K562 (cell line): Measurements from ENCODE around the gene PSD2. TPM values are rescaled to one million over a fixed set of nuclear protein-coding genes. Genes with fewer than 3 reads are reported as not detected.

Source experiments
- ARHGAP35 ChIP-seq: fragments of 450-650 bp; IDR thresholded peaks from 2 replicates; pipeline ENCODE4 v1.6.1; 2018; ENCODE audit not compliant: partially characterized antibody
- BACH1 ChIP-seq: fragments of 200-800 bp; sonication (Bioruptor generic); IDR thresholded peaks from 2 replicates; pipeline ENCODE4 v1.6.1; 2016; ENCODE audit warnings: missing genetic modification characterization, missing compliant biosample characterization
- BHLHE40 ChIP-seq: IDR thresholded peaks from 2 replicates; pipeline ENCODE4 v1.6.1; 2011; ENCODE audit warnings: low read length, improper control_type of control experiment
- ETV1 ChIP-seq: fragments of 450-650 bp; conservative IDR thresholded peaks from 2 replicates; pipeline ENCODE4 v1.6.1; 2016; ENCODE audit warnings: missing genetic modification characterization, control low read depth, low read depth, missing compliant biosample characterization
- FOXJ3 ChIP-seq: sonication (generic); formaldehyde crosslinking; IDR thresholded peaks from 2 replicates; pipeline ENCODE4 v1.4.0; 2020; ENCODE audit warnings: mild to moderate bottlenecking, missing genetic modification reagents
- FOXK2 ChIP-seq, 2 experiments: fragments of 450-650 bp; IDR thresholded peaks in 1 of 2; conservative IDR thresholded peaks in 1 of 2; 2 replicates each; pipeline ENCODE4 v1.6.1; 2016; ENCODE audit warnings: low read depth in 2 of 2, mild to moderate bottlenecking in 1 of 2
- LEF1 ChIP-seq: fragments of 450-650 bp; IDR thresholded peaks from 2 replicates; pipeline ENCODE4 v1.6.1; 2016; ENCODE audit warnings: mild to moderate bottlenecking
- MTA2 ChIP-seq: fragments of 450-650 bp; IDR thresholded peaks from 2 replicates; pipeline ENCODE4 v1.6.1; 2016; ENCODE audit warnings: low read depth
- NFRKB ChIP-seq: fragments of 450-650 bp; IDR thresholded peaks from 2 replicates; pipeline ENCODE4 v1.6.1; 2016; ENCODE audit warnings: low read depth
- NRF1 ChIP-seq, 2 experiments: fragments of 450-650 bp; IDR thresholded peaks in 1 of 2; conservative IDR thresholded peaks in 1 of 2; 2 replicates each; pipeline ENCODE4 v1.6.1; 2014; ENCODE audit warnings: mild to moderate bottlenecking in 2 of 2
- POLR2G ChIP-seq: fragments of 200-400 bp; formaldehyde crosslinking; IDR thresholded peaks from 2 replicates; pipeline ENCODE4 v1.6.1; 2017; ENCODE audit warnings: low read depth, mild to moderate bottlenecking, antibody characterized with exemption, low read length, moderate library complexity
- RAD21 ChIP-seq, 2 experiments: fragments of 250-450 bp in 1 of 2; fragments of 450-650 bp in 1 of 2; sonication (Bioruptor Pico) in 1 of 2; formaldehyde crosslinking in 1 of 2; IDR thresholded peaks in 1 of 2; conservative IDR thresholded peaks in 1 of 2; 2 replicates each; pipeline versions ENCODE4 v1.4.0 to v1.8.0; 2020 to 2022; ENCODE audit warnings: mild to moderate bottlenecking in 2 of 2, moderate library complexity in 1 of 2
- SRSF1 ChIP-seq: fragments of 200-400 bp; formaldehyde crosslinking; IDR thresholded peaks from 2 replicates; pipeline ENCODE4 v1.6.1; 2017; ENCODE audit warnings: mild to moderate bottlenecking, low read depth, low read length, moderate library complexity
- TCF7 ChIP-seq: sonication (generic); IDR thresholded peaks from 2 replicates; pipeline ENCODE4 v1.6.1; 2016; ENCODE audit warnings: antibody characterized with exemption, borderline replicate concordance
- ZC3H4 ChIP-seq: sonication (generic); formaldehyde crosslinking; IDR thresholded peaks from 2 replicates; pipeline ENCODE4 v1.9.0; 2021; ENCODE audit warnings: missing genetic modification reagents, borderline replicate concordance
- ZNF586 ChIP-seq: fragments of 450-650 bp; formaldehyde crosslinking; conservative IDR thresholded peaks from 2 replicates; pipeline ENCODE4 v1.4.0; 2020; ENCODE audit warnings: mild to moderate bottlenecking, moderate library complexity
- ZNF589 ChIP-seq: fragments of 200-800 bp; sonication (Bioruptor generic); IDR thresholded peaks from 2 replicates; pipeline ENCODE4 v1.6.1; 2016; ENCODE audit warnings: low read depth, missing genetic modification characterization, missing compliant biosample characterization
- polyA plus RNA-seq, 8 experiments: library from polyadenylated mRNA; depleted of rRNA in 4 of 8; stranded (reverse) in 5 of 8; unstranded in 3 of 8; fragments of >200 nt; fragmentation: Nextera tagmentation in 2 of 8; fragmentation: Illumina TruSeq in 1 of 8; extraction: Ambion mirVana in 2 of 8; extraction: Trizol in 1 of 8; gene quantifications; 2 replicates each; pipeline versions ENCODE4 v1.2.1 to v1.2.3, GENCODE V29; 2011 to 2014; ENCODE audit warnings: inconsistent platforms in 1 of 8, missing spikeins in 1 of 8
- total RNA-seq, 7 experiments: library from RNA; depleted of rRNA in 6 of 7; stranded (reverse); fragments of >200 nt in 6 of 7; fragmentation: Illumina TruSeq in 2 of 7; extraction: Trizol in 2 of 7; gene quantifications; 2 replicates each; pipeline versions ENCODE4 v1.2.1 to v1.2.3, GENCODE V29; 2011 to 2021; ENCODE audit warnings: low replicate concordance in 1 of 7
- TF ChIP-seq, protein P1 (sequence below): sonication (generic); formaldehyde crosslinking; IDR thresholded peaks from 2 replicates; pipeline ENCODE4 v1.9.0; 2022; ENCODE audit warnings: mild to moderate bottlenecking, missing genetic modification reagents
- TF ChIP-seq, protein P2 (sequence below): fragments of 250-450 bp; sonication (Bioruptor Pico); IDR thresholded peaks from 2 replicates; pipeline ENCODE4 v1.8.0; 2022; ENCODE audit warnings: inconsistent platforms, mild to moderate bottlenecking, moderate library complexity, borderline replicate concordance
- TF ChIP-seq, protein P3 (sequence below): fragments of 450-650 bp; formaldehyde crosslinking; IDR thresholded peaks from 2 replicates; pipeline ENCODE4 v1.4.0; 2020; ENCODE audit warnings: mild to moderate bottlenecking, moderate library complexity
- TF ChIP-seq, protein P4 (sequence below): sonication (generic); formaldehyde crosslinking; IDR thresholded peaks from 2 replicates; pipeline ENCODE4 v1.8.1; 2022; ENCODE audit warnings: missing genetic modification reagents
- TF ChIP-seq, protein P5 (sequence below): fragments of 250-450 bp; sonication (Bioruptor Pico); IDR thresholded peaks from 2 replicates; pipeline ENCODE4 v1.8.0; 2022; ENCODE audit warnings: inconsistent platforms

The PSD2 gene
- total and polyA plus RNA-seq, 9 of the 15 experiments (the other 6 are each of a cell fraction or from before 2014, with no cell fraction given) = 0.01 to 0.09 (median 0.04) TPM; not detected in 4

DNA sequence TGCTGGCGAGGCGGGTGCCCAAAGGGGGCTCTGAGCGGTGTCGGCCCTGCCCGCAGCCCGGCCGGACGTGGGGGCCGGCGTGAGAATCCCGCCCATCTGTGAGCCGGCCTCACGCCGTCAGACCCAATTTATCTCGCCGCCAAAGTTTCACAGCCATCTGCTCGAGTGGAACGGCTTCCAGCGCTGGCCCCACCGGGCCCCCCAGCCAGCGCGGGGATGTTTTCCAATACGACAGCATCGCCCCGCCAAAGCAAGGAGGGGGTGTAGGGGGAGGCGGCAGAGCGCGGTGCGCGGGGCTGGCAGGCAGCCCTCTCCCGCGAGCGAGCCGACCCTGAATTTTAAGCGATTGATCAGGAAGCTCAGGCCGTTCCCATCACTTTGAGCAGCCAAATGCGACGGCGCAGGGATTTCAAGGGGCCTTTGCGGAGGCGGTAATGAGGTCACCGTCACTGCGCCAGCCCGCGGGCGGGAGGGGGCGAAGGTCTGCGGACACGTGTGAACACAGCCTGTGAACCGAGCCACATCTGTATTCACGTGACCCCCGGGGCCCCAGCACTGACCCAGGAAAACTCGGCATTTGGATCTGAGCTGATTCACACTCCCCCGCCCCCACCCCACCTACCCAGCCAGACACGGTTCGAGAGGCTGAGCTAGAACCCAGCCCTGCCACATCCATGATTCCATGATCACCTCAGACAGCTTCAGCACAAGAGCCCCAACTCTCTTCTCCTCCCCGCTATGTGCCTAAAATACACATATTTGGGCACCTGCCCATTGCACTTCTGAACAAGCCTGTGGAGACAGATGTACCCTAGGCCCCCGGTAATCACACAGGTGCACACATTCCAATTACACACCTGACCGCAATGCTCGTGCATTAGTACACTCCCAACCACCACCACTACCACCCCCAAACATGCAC, 47.8 kb upstream of the PSD2 start (continued):
- TF ChIP-seq, protein P1, sequence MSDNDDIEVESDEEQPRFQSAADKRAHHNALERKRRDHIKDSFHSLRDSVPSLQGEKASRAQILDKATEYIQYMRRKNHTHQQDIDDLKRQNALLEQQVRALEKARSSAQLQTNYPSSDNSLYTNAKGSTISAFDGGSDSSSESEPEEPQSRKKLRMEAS = peak; percentile 50; the same call in 1 of the 2 replicates
- TF ChIP-seq ZC3H4 = no peak
- no peak for TF ChIP-seq ZNF586 (CRISPR knock-in tag)
- TF ChIP-seq BHLHE40 = peak; percentile 93
- TF ChIP-seq NRF1 (conservative IDR thresholded peaks at IDR 0.05 in 1 of 2, IDR thresholded peaks at IDR 0.05 in 1 of 2) = peak; percentile 65 to 68
- TF ChIP-seq FOXK2 (conservative IDR thresholded peaks at IDR 0.05 in 1 of 2, IDR thresholded peaks at IDR 0.05 in 1 of 2; ENCODE audit: low read depth in 2 of 2) = 0 out of 4 replicates have a peak, but pooled peaks of 1 of the 2 experiments have one; percentile 21
- no peak for TF ChIP-seq BACH1
- TF ChIP-seq, protein P2, sequence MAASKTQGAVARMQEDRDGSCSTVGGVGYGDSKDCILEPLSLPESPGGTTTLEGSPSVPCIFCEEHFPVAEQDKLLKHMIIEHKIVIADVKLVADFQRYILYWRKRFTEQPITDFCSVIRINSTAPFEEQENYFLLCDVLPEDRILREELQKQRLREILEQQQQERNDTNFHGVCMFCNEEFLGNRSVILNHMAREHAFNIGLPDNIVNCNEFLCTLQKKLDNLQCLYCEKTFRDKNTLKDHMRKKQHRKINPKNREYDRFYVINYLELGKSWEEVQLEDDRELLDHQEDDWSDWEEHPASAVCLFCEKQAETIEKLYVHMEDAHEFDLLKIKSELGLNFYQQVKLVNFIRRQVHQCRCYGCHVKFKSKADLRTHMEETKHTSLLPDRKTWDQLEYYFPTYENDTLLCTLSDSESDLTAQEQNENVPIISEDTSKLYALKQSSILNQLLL (CRISPR knock-in tag) = no peak
- no peak for TF ChIP-seq SRSF1
- TF ChIP-seq, protein P3, sequence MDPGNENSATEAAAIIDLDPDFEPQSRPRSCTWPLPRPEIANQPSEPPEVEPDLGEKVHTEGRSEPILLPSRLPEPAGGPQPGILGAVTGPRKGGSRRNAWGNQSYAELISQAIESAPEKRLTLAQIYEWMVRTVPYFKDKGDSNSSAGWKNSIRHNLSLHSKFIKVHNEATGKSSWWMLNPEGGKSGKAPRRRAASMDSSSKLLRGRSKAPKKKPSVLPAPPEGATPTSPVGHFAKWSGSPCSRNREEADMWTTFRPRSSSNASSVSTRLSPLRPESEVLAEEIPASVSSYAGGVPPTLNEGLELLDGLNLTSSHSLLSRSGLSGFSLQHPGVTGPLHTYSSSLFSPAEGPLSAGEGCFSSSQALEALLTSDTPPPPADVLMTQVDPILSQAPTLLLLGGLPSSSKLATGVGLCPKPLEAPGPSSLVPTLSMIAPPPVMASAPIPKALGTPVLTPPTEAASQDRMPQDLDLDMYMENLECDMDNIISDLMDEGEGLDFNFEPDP (CRISPR knock-in tag) = no peak
- no peak for TF ChIP-seq RAD21 (CRISPR knock-in tag; conservative IDR thresholded peaks at IDR 0.05 in 1 of 2, IDR thresholded peaks at IDR 0.05 in 1 of 2)
- TF ChIP-seq, protein P4, sequence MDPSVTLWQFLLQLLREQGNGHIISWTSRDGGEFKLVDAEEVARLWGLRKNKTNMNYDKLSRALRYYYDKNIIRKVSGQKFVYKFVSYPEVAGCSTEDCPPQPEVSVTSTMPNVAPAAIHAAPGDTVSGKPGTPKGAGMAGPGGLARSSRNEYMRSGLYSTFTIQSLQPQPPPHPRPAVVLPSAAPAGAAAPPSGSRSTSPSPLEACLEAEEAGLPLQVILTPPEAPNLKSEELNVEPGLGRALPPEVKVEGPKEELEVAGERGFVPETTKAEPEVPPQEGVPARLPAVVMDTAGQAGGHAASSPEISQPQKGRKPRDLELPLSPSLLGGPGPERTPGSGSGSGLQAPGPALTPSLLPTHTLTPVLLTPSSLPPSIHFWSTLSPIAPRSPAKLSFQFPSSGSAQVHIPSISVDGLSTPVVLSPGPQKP (CRISPR knock-in tag) = no peak
- no peak for TF ChIP-seq ETV1 (tag)
- TF ChIP-seq POLR2G = peak; percentile 32; the same call in 1 of the 2 replicates
- no peak for TF ChIP-seq ZNF589
- TF ChIP-seq MTA2 = no peak
- TF ChIP-seq, protein P5, sequence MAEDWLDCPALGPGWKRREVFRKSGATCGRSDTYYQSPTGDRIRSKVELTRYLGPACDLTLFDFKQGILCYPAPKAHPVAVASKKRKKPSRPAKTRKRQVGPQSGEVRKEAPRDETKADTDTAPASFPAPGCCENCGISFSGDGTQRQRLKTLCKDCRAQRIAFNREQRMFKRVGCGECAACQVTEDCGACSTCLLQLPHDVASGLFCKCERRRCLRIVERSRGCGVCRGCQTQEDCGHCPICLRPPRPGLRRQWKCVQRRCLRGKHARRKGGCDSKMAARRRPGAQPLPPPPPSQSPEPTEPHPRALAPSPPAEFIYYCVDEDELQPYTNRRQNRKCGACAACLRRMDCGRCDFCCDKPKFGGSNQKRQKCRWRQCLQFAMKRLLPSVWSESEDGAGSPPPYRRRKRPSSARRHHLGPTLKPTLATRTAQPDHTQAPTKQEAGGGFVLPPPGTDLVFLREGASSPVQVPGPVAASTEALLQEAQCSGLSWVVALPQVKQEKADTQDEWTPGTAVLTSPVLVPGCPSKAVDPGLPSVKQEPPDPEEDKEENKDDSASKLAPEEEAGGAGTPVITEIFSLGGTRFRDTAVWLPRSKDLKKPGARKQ (CRISPR knock-in tag) = no peak
- TF ChIP-seq NFRKB = no peak
- 0 out of 2 replicates have a peak, but pooled peaks have one; percentile 18 for TF ChIP-seq TCF7
- peak; percentile 23; the same call in 1 of the 2 replicates for TF ChIP-seq LEF1
- no peak for TF ChIP-seq ARHGAP35
- TF ChIP-seq FOXJ3 (CRISPR knock-in tag) = no peak
